HepG2 (cell line): ENCODE measurements around the gene PSKH1. TPM values are rescaled to one million over a fixed set of nuclear protein-coding genes. Genes with fewer than 3 reads are reported as not detected.

Experiments
- DNMT1 ChIP-seq: sonication (generic); formaldehyde crosslinking; IDR thresholded peaks from 2 replicates; pipeline ENCODE4 v1.5.1; 2020; ENCODE audit warnings: mild to moderate bottlenecking, missing genetic modification reagents
- FOSL2 ChIP-seq: sonication (generic); formaldehyde crosslinking; IDR thresholded peaks from 2 replicates; pipeline ENCODE4 v1.4.0; 2020; ENCODE audit warnings: missing genetic modification reagents
- GABPA ChIP-seq, 2 experiments: IDR thresholded peaks; 2 replicates each; pipeline ENCODE4 v1.6.1; 2011 to 2016; ENCODE audit warnings: low read depth in 2 of 2, low read length in 1 of 2, missing biosample characterization in 1 of 2, missing genetic modification characterization in 1 of 2
- PHF20 ChIP-seq: sonication (generic); formaldehyde crosslinking; IDR thresholded peaks from 2 replicates; pipeline ENCODE4 v1.5.0; 2020; ENCODE audit warnings: mild to moderate bottlenecking, missing genetic modification reagents
- RBAK ChIP-seq: sonication (generic); formaldehyde crosslinking; IDR thresholded peaks from 2 replicates; pipeline ENCODE4 v1.5.1; 2020; ENCODE audit warnings: mild to moderate bottlenecking, missing genetic modification reagents
- ZNF329 ChIP-seq: sonication (generic); formaldehyde crosslinking; IDR thresholded peaks from 2 replicates; pipeline ENCODE4 v1.9.0; 2021; ENCODE audit warnings: low read depth, mild to moderate bottlenecking, missing genetic modification reagents
- ZNF670 ChIP-seq: sonication (generic); formaldehyde crosslinking; IDR thresholded peaks from 2 replicates; pipeline ENCODE4 v1.8.0; 2022; ENCODE audit warnings: mild to moderate bottlenecking, missing genetic modification reagents, borderline replicate concordance
- polyA plus RNA-seq, 8 experiments: library from polyadenylated mRNA; depleted of rRNA in 3 of 8; stranded (reverse) in 7 of 8; unstranded in 1 of 8; fragments of >200 nt; fragmentation: Illumina TruSeq in 4 of 8; extraction: Trizol in 4 of 8; gene quantifications; 2 replicates each; pipeline versions ENCODE4 v1.2.1 to v1.2.3, GENCODE V29; 2011 to 2016; ENCODE audit warnings: low read depth in 4 of 8, missing spikeins in 1 of 8, mixed read lengths in 1 of 8; ENCODE audit not compliant: insufficient read depth in 1 of 8
- total RNA-seq, 5 experiments: library from RNA; depleted of rRNA; stranded (reverse); fragments of >200 nt; fragmentation: Illumina TruSeq; extraction: Trizol; gene quantifications; 2 replicates each; pipeline ENCODE4 v1.2.3, GENCODE V29; 2016; ENCODE audit warnings: low read depth in 1 of 5
- TF ChIP-seq, protein P1 (sequence below): sonication (generic); formaldehyde crosslinking; conservative IDR thresholded peaks from 2 replicates; pipeline ENCODE4 v1.4.0; 2020; ENCODE audit warnings: missing genetic modification reagents
- TF ChIP-seq, protein P2 (sequence below): sonication (generic); formaldehyde crosslinking; IDR thresholded peaks from 2 replicates; pipeline ENCODE4 v1.4.0; 2020; ENCODE audit warnings: missing genetic modification reagents, borderline replicate concordance
- TF ChIP-seq, protein P3 (sequence below): sonication (generic); formaldehyde crosslinking; IDR thresholded peaks from 2 replicates; pipeline ENCODE4 v1.4.0; 2020; ENCODE audit warnings: mild to moderate bottlenecking, missing genetic modification reagents
- TF ChIP-seq, protein P4 (sequence below): sonication (generic); formaldehyde crosslinking; IDR thresholded peaks from 2 replicates; pipeline ENCODE4 v1.5.0; 2020; ENCODE audit warnings: missing genetic modification reagents
- TF ChIP-seq, protein P5 (sequence below): sonication (generic); formaldehyde crosslinking; IDR thresholded peaks from 2 replicates; pipeline ENCODE4 v1.8.0; 2023; ENCODE audit warnings: mild to moderate bottlenecking, missing genetic modification reagents
- TF ChIP-seq, protein P6 (sequence below): IDR thresholded peaks from 2 replicates; pipeline ENCODE4 v1.6.1; 2016
- TF ChIP-seq, protein P7 (sequence below): IDR thresholded peaks from 2 replicates; pipeline ENCODE4 v1.6.1; 2016

The PSKH1 gene
- total and polyA plus RNA-seq, 2 of the 13 experiments (the other 11 are each of a cell fraction or from before 2014, with no cell fraction given), result 8.4 to 19.1 TPM

DNA sequence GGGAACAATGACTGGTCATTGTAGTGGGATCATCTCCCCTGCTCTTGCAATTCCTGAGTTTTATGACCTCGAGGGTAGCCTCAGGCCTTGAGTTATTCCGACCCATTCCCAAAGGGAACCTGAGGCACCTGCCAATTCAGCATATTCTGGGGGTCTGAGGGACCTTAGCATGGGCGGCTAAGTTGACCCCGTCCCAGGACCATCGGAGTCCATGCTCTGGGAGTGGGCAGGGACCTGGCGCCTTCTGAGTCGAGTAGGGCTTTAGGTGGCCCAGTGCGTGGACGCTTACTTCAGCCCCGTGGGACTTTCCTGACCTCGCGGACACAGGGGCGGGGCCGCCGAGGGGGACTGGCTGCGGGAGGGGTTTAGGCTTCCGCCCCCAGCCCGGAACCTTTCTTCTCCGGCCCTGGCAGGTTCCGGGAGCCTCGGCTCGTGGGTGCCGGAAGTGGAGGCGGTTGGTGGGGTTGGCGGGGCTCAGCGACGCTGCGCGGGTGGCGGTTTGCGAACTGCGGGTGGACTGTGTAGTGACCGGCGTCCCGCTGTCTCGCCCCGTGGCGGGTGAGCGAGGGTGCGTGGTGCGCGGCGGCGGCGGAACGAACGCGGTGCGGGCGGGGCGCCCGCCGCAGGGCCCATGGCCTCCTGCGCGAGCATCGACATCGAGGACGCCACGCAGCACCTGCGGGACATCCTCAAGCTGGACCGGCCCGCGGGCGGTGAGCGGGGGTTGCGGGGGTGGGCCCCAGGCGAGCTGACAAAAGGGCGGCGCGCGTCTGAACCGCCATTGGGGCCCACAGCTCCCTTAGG is 20.2 kb upstream of the PSKH1 start, which contains the start of gene EDC4 (continued):
- TF ChIP-seq, protein P1, sequence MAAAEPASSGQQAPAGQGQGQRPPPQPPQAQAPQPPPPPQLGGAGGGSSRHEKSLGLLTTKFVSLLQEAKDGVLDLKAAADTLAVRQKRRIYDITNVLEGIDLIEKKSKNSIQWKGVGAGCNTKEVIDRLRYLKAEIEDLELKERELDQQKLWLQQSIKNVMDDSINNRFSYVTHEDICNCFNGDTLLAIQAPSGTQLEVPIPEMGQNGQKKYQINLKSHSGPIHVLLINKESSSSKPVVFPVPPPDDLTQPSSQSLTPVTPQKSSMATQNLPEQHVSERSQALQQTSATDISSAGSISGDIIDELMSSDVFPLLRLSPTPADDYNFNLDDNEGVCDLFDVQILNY (CRISPR knock-in tag), result 0 out of 2 replicates have a peak, but pooled peaks have one; percentile 33
- TF ChIP-seq, protein P2, sequence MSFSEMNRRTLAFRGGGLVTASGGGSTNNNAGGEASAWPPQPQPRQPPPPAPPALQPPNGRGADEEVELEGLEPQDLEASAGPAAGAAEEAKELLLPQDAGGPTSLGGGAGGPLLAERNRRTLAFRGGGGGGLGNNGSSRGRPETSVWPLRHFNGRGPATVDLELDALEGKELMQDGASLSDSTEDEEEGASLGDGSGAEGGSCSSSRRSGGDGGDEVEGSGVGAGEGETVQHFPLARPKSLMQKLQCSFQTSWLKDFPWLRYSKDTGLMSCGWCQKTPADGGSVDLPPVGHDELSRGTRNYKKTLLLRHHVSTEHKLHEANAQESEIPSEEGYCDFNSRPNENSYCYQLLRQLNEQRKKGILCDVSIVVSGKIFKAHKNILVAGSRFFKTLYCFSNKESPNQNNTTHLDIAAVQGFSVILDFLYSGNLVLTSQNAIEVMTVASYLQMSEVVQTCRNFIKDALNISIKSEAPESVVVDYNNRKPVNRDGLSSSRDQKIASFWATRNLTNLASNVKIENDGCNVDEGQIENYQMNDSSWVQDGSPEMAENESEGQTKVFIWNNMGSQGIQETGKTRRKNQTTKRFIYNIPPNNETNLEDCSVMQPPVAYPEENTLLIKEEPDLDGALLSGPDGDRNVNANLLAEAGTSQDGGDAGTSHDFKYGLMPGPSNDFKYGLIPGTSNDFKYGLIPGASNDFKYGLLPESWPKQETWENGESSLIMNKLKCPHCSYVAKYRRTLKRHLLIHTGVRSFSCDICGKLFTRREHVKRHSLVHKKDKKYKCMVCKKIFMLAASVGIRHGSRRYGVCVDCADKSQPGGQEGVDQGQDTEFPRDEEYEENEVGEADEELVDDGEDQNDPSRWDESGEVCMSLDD (CRISPR knock-in tag), result no peak
- TF ChIP-seq, protein P3, sequence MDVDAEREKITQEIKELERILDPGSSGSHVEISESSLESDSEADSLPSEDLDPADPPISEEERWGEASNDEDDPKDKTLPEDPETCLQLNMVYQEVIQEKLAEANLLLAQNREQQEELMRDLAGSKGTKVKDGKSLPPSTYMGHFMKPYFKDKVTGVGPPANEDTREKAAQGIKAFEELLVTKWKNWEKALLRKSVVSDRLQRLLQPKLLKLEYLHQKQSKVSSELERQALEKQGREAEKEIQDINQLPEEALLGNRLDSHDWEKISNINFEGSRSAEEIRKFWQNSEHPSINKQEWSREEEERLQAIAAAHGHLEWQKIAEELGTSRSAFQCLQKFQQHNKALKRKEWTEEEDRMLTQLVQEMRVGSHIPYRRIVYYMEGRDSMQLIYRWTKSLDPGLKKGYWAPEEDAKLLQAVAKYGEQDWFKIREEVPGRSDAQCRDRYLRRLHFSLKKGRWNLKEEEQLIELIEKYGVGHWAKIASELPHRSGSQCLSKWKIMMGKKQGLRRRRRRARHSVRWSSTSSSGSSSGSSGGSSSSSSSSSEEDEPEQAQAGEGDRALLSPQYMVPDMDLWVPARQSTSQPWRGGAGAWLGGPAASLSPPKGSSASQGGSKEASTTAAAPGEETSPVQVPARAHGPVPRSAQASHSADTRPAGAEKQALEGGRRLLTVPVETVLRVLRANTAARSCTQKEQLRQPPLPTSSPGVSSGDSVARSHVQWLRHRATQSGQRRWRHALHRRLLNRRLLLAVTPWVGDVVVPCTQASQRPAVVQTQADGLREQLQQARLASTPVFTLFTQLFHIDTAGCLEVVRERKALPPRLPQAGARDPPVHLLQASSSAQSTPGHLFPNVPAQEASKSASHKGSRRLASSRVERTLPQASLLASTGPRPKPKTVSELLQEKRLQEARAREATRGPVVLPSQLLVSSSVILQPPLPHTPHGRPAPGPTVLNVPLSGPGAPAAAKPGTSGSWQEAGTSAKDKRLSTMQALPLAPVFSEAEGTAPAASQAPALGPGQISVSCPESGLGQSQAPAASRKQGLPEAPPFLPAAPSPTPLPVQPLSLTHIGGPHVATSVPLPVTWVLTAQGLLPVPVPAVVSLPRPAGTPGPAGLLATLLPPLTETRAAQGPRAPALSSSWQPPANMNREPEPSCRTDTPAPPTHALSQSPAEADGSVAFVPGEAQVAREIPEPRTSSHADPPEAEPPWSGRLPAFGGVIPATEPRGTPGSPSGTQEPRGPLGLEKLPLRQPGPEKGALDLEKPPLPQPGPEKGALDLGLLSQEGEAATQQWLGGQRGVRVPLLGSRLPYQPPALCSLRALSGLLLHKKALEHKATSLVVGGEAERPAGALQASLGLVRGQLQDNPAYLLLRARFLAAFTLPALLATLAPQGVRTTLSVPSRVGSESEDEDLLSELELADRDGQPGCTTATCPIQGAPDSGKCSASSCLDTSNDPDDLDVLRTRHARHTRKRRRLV (CRISPR knock-in tag), result no peak; the same call in 1 of the 2 replicates
- TF ChIP-seq, protein P4, sequence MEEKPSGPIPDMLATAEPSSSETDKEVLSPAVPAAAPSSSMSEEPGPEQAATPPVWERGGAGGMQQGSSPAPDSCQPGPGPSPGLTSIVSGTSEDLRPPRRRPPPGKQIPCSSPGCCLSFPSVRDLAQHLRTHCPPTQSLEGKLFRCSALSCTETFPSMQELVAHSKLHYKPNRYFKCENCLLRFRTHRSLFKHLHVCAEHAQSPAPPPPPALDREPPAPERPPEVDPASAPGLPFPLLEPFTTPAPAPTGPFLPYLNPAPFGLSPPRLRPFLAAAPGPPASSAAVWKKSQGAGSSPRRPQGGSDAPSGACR (CRISPR knock-in tag), result peak; percentile 97
- TF ChIP-seq, protein P5, sequence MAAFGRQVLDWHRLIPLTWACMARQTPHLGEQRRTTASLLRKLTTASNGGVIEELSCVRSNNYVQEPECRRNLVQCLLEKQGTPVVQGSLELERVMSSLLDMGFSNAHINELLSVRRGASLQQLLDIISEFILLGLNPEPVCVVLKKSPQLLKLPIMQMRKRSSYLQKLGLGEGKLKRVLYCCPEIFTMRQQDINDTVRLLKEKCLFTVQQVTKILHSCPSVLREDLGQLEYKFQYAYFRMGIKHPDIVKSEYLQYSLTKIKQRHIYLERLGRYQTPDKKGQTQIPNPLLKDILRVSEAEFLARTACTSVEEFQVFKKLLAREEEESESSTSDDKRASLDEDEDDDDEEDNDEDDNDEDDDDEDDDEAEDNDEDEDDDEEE (CRISPR knock-in tag), result peak; percentile 81; the same call in 1 of the 2 replicates
- TF ChIP-seq ZNF670 (peak; percentile 70; the same call in 1 of the 2 replicates), PHF20 (peak; percentile 96), DNMT1 (CRISPR knock-in tag) (peak; percentile 89), RBAK (CRISPR knock-in tag) (no peak), ZNF329 (CRISPR knock-in tag) (0 out of 2 replicates have a peak, but pooled peaks have one; percentile 56), FOSL2 (CRISPR knock-in tag) (peak; percentile 65), GABPA (IDR thresholded peaks at IDR 0.05; ENCODE audit: low read depth, low read length) (peak; percentile 98), GABPA (CRISPR knock-in tag; IDR thresholded peaks at IDR 0.05; ENCODE audit: low read depth) (peak; percentile 96)
- TF ChIP-seq, protein P6, sequence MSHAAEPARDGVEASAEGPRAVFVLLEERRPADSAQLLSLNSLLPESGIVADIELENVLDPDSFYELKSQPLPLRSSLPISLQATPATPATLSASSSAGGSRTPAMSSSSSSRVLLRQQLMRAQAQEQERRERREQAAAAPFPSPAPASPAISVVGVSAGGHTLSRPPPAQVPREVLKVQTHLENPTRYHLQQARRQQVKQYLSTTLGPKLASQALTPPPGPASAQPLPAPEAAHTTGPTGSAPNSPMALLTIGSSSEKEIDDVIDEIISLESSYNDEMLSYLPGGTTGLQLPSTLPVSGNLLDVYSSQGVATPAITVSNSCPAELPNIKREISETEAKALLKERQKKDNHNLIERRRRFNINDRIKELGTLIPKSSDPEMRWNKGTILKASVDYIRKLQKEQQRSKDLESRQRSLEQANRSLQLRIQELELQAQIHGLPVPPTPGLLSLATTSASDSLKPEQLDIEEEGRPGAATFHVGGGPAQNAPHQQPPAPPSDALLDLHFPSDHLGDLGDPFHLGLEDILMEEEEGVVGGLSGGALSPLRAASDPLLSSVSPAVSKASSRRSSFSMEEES, result no peak
- TF ChIP-seq, protein P7, sequence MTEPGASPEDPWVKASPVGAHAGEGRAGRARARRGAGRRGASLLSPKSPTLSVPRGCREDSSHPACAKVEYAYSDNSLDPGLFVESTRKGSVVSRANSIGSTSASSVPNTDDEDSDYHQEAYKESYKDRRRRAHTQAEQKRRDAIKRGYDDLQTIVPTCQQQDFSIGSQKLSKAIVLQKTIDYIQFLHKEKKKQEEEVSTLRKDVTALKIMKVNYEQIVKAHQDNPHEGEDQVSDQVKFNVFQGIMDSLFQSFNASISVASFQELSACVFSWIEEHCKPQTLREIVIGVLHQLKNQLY (CRISPR knock-in tag), result 0 out of 2 replicates have a peak, but pooled peaks have one; percentile 30
